ENCODE measurements around the gene BCAP31.

BCAP31 gene

GRCh38 chrX:153724252-153725038 is at the start of gene BCAP31, which contains the start of gene ABCD1:
Gene BCAP31, minus strand, starts transcription at chrX:153724387. Its CDS starts 1,143 bp downstream, at chrX:153723244.
Gene ABCD1, plus strand, starts transcription at chrX:153724856. Its CDS starts 411 bp downstream, at chrX:153725267.
- DNase-seq = peak; percentile 79

DNA sequence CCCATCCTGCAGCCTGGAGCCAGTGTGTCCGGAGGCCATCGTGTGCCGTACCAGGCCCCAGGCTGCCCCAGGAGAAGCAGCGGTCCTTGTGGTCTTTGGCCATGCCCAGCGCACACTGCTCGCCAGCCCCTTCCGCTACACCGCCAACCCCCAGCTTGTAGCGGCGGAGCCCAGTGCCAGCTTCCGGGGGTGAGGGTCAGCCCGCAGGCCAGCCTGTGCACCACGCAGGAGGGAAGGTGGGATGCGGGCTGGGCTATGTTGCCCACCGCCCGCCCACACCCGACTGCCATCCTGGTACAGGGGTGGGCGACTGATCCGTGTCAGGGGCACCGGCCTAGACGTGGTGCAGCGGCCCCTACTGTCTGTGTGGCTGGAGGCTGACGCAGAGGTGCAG is 49.0 kb upstream of the BCAP31 start:
- no peak for DNase-seq

- DNase-seq = no peak
Observed at GRCh38 chrX:153772316-153773217, 48.4 kb upstream of the BCAP31 start.

GRCh38 chrX:153771415-153772315 is 47.5 kb upstream of the BCAP31 start:
- no peak for DNase-seq

DNA sequence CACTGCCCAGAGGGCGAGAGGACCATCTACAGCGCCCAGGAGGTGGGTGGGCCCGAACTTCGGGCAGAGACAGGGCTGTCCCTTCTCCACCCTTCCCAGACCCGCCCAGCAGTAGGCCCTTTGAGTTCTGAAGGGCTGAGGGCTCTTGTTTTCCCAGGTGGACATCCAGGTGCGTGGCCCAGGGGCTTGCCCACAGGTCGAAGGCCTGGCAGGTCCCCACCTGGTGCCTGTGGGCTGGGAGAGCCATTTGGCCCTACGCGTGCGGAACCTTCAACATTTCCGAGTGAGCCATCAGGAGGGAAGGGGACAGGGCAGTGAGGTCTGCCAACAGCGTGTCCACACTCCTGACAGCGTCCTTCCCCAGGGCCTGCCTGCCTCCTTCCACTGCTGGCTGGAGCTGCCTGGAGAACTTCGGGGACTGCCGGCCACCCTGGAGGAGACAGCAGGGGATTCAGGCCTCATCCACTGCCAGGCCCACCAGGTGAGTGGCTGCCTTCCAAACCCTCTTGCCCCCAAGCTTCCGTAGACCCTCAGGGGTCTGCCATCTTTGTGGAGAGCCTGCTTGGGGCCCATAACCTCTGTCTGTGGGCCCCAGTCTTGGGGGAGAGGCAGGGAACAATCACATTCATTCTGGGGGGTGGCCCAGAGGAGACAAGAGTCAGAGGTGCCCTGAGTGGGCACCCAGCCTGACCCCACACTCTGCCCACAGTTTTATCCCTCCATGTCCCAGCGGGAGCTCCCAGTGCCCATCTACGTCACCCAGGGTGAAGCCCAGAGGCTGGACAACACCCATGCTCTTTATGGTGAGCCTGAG is 46.6 kb upstream of the BCAP31 start:
- DNase-seq = no peak

DNA sequence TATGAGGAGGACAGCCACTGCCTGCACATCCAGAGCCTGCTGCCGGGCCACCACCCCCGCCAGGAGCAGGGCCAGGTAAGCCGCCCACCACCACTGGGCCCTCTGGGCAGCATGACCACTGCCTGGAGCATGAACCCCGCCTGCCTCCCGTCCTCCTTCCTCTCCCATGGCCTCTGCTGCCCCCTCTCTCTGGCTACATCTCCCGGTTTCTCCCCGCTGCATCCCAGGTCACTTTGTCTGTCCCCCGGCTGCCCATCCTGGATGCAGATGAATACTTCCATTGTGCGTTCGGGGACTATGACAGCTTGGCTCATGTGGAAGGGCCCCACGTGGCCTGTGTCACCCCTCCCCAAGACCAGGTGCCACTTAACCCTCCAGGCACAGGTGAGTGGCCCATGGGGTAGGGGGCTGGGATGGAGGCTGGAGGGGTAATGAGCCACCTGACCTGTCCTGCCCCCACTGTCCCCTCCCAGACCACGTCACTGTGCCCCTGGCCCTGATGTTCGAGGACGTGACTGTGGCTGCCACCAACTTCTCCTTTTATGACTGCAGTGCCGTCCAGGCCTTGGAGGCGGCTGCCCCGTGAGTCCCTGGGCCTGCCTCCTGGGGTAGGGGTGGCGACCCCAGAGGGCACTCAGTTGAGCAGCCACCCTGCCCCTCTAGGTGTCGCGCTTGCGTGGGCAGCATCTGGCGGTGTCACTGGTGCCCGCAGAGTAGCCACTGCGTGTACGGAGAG is 45.8 kb upstream of the BCAP31 start:
- no peak for DNase-seq

GRCh38 chrX:153769158-153769864 is 45.1 kb upstream of the BCAP31 start:
- no peak for DNase-seq

GRCh38 chrX:153768311-153769157 is 44.3 kb upstream of the BCAP31 start:
- no peak for DNase-seq

DNA sequence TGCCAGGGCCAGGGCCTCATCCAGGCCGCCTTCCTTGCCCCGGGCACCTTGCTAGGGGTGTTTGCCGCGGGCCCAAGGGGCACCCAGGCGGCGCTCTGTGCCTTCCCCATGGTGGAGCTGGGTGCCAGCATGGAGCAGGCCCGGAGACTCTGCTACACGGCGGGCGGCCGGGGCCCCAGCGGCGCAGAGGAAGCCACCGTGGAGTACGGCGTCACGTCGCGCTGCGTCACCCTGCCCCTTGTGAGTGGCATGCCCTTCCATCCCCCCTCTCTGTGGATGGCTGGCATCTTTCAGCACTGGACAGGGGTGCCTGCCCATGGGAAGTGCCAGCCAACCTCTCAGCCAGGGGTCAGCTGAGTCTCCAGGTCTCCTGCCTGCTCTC is 43.5 kb upstream of the BCAP31 start:
- no peak for DNase-seq

- no peak for DNase-seq
Observed at GRCh38 chrX:153766871-153767673, 42.9 kb upstream of the BCAP31 start.

GRCh38 chrX:153766098-153766817 is 42.1 kb upstream of the BCAP31 start:
- peak; percentile 52 for DNase-seq

- DNase-seq = no peak
Observed at GRCh38 chrX:153765138-153766079, 41.2 kb upstream of the BCAP31 start.

DNA sequence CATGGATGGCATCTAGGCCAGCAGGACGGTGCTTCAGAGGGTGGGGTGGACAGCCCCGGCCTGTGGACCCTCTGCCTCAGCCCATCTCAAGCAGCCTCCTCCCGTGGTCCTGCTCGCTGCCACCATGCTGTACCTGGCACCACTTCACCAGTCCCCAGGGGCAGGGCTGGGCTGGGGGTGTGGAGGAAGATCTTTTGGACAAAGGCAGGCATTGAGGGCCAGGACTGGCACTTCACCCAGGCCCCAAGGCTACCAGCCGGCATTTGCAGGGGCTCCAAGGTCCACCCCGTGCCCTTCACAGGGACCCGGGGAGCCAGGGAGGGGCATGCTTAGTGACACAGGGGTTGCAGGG is 40.6 kb upstream of the BCAP31 start:
- DNase-seq = no peak

DNA sequence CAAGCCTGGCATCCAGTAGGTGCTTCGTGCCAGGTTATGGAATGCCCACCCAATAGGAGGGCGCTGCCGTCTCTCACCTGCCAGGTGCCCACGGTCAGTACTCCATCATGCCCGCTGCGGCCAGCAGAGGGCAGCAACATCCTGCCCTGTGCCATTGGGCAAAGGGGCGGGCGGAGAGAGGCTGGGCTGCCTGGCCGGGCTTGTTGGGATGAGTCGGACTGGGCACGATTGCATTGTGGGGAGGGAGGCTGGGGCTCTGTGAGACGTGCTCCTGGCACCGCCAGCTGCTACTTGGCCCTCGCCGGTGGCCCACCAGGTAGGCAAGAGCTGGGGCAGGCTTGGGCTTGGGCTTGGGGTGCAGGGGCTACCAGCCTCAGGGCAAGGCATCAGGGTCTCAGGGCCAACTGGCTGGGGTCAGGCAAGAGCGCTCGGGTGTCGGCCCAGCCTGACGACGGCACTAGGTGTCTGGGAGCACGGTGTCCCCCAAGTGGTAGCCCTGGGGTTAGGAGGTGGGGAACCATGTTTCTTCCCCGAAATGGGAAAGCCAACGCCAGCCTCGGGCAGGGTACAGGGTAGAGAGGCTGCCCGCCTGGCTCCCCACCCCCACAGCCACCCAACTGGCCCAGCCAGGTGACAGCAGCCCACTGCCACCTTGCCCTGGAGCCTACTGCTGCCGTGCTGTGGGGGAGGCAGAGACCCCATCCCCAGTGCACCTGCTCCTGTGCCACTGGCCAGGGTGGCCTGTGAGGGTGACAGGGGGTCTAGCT is 40.0 kb upstream of the BCAP31 start, which contains the start of gene PLXNB3:
PLXNB3 (plus strand) TSS at position 261 of the 767 bp plus-strand sequence. CDS start 1,287 bp downstream, outside the sequence.
- peak; percentile 42 for DNase-seq

DNA sequence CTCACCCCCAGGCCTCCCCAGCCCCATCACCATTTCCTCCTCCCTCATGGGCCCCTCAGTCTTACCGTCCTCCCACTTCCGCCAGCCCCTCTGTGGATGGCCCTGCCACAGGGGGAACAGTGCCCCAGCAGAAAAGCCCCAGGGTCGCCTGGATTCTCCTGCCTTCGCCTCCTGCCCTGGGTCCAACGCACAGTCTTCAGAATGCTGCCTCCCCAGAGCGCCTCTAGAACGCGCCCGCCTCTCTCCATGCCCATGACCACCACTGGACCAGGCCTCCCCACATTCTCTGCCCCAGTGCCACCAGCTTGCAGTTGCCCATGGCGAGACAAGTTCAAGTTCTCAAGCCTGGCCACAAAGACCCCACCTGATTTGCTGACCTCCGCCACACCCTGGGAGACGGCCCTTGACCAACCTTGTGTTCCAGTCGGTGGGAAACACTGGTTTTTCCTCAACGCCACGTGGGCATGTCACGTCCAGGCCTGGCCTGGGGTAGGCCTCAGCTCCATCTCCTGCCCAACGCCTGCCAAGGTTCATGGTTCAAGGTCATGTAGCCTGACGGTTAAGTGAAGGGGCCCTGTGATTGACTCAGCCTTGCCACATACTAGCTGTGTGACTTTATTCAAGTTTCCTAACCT is 39.2 kb upstream of the BCAP31 start:
- DNase-seq = no peak

All from HCEC 1CT (cell line).